GM21390 (cell line): ENCODE data around the gene SMARCC2.
"Not testable (repeated sequence)": the region's sequence is repeated elsewhere in the genome, so short reads cannot be mapped to it uniquely, and the experiment has no call there.

Experiments
- ATAC-seq: cut with Tn5 transposase; IDR thresholded peaks from one replicate; pipeline ENCODE4 v1.9.1; 2021; ENCODE audit not compliant: unreplicated experiment

The SMARCC2 gene

DNA sequence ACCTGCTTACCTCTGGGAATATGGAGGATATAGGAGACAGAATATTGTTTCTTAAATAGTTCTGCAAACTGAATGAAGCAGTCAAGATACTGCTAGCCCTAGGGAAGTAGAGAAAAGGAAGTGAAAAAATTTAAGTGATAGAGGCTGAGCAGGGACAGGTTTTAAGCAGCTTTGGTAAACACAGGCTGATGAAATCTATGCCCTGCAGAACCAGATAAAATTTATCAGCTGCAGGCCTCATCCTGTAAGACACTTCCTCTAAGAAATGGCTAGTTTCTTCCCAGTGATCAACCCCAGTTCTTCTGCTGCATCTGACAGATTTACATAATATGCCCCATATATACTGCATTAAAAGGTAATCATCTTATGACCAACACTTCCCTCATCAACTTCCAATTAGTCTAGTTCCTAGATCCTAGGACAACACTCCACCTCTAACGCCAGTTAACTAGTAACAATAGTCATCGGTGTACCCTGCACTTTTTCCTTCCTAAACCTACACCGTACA is 62.5 kb downstream of the SMARCC2 start:
- no peak for ATAC-seq

DNA sequence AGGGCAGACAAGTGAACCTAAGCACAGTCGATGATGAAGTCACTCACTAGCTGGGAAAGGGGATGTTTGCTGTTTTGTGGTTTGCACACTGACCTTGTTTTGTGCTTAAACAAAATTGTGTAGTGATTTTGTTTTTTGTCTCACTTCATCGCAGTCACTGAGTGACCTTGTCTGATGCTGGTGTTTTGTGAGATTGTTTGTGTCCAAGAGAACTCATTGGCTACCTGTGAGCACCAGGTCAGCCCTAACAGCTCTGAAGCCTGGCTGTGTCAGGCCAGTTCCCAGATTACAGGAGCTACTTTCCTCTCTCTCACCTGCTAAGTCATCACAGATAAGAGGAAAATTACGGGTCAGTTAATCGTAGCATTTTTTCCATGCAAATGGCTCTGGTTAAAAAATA is 65.2 kb downstream of the SMARCC2 start:
- no peak for ATAC-seq

DNA sequence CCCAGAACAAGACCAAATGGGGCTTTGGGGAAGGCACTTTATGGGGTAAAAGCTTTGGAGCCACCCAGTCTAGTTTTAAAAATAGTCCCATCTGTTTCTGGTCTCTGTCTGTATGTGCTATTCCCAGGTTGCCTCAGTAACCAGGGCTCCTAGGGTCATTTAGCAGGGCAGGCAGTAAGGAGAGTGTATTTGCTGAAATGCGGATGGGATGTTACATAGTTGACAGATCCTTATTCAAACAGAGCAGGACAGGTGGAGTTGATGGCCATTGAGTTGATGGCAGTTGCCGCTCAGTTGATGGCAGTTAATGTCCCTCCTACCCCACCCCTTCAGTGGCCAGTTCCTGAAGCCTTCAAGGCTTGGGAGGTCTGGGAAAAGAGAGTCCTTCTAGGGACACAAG is 66.6 kb downstream of the SMARCC2 start:
- ATAC-seq, result no peak

- no peak for ATAC-seq
These were observed 67.9 kb downstream of the SMARCC2 start for GRCh38 chr12:56121204-56121870.

- no peak for ATAC-seq
These were observed 69.0 kb downstream of the SMARCC2 start for GRCh38 chr12:56120158-56120846.

DNA sequence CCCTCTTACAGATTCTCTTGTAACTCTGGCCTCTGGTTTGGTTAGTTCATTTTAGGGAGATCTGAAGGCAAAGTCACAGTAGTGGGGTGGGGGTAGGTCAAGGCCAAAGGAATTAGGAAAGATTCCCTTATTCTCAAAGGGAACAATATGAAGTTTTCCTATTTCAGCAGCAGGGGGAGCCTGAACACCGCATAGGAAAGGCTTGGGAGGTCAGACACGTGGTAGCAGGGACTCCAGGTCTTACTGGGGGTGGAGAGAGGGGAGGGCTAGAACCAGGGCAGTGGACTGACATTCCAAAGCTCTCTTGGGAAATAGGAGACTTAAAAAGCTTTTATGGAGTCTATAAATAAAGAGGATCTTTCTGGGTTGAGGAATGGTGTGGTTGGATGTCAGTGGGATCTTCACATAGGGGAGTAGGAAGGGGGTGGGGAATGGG is 69.9 kb downstream of the SMARCC2 start:
- ATAC-seq, result no peak

GRCh38 chr12:56118688-56119357 is 70.5 kb downstream of the SMARCC2 start:
- no peak for ATAC-seq

DNA sequence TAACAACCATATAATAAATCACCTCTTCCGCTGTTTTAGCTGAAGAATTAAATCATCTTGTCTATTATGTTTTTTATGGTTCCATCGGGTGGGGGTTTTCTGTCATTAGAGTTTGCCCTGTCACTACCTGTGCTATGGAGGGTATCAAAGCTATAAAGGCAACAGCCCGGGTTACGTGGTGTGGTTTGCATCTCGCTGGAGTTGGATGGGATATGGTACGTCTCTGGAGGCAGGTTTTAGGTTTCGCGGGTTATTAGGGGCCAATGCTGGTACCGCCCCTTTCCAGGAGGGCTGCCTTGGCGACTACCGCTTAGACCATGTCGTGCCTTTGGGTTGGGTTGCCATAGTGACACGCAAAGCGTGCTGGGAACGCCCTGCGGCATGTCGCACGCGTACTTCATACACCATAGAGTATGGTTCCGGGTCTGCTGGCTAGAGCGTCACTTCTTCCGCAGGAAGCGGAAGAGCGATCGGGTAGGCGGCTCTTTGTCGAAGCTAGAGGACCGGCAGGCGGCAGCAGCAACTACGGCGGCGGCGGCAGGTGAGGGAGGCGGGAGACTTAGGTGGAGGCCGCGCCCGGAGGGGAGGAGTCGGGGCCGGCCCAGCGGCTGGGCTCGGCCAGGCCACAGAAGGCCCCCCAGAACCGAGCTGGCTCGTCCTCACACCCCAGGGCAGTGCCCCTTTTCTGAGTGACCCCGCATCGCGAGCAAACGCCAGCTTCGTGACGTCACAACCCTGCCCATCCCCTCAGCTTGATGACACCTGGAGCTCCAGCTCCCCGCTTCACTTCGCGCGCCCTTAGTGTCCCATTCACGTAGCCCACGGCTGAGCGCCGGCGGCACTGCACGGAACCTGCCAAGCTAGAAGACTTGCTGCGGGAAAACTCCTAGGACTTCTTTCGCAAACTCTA is 71.2 kb downstream of the SMARCC2 start, which contains the start of gene ZC3H10:
ZC3H10 (plus strand) TSS at position 489 of the 910 bp plus-strand sequence. CDS start 2,297 bp downstream, outside the sequence.
- ATAC-seq, result peak; percentile 82

DNA sequence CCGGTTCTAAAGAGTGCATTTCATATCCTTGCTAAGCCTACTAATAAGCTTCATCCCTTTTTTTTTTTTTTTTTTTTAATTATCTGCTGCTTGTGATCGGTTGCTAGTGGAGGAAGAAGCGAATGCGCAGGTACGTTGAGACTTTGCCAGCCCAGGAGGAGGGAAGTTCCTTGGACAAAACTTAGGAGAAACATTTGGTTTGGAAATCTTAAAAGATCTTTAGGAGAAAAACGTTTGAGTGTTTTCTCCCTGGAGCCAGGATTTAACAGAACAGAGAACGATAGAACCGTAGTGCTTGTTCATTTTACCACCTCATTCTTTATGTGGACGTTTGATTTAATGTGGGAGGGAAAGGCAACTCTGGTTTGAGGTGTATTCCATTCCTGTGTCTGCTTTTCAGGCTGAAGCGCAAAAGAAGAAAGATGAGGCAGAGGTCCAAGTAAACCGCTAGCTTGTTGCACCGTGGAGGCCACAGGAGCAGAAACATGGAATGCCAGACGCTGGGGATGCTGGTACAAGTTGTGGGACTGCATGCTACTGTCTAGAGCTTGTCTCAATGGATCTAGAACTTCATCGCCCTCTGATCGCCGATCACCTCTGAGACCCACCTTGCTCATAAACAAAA is 72.1 kb downstream of the SMARCC2 start:
- not testable (repeated sequence) for ATAC-seq

DNA sequence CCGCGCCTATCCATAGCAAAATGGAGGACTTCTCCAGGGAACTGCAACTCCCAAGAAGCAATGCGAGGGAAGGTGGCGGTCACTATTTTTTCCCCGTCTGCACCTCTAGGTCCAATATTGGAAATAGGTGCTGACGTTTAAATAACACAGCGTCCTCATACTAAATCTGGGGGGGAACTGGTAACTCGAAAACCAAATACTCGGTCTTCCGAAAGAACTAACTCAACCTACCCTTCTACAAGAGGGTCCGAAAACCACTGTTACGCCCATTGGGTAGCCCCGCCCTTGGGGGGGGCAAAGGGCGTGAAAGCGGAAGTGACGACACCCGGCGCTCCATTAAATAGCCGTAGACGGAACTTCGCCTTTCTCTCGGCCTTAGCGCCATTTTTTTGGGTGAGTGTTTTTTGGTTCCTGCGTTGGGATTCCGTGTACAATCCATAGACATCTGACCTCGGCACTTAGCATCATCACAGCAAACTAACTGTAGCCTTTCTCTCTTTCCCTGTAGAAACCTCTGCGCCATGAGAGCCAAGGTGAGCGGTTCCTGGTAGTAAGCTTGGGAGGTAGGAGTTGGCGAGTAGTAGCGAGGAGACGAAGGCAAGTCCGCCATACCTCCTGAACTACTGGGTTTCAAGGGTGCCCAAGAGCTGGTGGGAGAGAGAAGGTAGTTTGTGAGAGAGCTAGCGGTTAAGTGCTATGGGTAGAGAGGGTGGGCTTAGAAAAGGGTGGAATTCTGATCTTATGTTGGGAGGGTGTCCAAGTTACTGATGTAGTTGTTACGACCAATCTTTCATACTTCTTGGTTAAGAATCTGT is 72.8 kb downstream of the SMARCC2 start, which contains the start of gene RPL41:
RPL41 (plus strand) TSS at position 367 of the 815 bp plus-strand sequence.
- ATAC-seq, result peak; percentile 41

DNA sequence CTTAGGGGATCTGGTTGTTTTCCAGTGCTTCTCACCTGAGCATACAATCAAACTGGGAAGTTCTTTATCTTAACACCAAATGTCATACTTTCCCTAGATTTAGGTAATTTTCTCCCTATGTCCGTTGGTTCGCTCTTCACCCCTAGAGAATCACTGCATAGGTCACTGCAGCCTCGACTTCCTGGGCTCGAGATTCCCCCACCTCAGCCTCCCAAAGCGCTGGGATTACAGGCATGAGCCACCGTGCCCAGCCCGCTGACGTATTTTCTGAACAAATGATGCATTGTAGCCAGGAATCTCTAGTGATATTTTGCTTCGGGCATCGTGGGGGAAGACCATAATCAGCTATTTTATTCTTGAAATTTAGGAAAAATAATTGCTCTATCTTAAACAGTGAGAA is 74.0 kb downstream of the SMARCC2 start:
- ATAC-seq, result no peak

GRCh38 chr12:56114084-56114483 is 75.2 kb downstream of the SMARCC2 start:
- no peak for ATAC-seq
